Neural cell (in vitro differentiated cells): ENCODE measurements around the gene ELK4.

ENCODE experiments used
- CTCF ChIP-seq: fragments of 450-650 bp; IDR thresholded peaks from 2 replicates; pipeline ENCODE4 v1.5.1; 2014; ENCODE audit warnings: antibody characterized with exemption, mild to moderate bottlenecking, moderate library complexity; ENCODE audit not compliant: poor library complexity, severe bottlenecking
- REST ChIP-seq: IDR thresholded peaks from 2 replicates; pipeline ENCODE4 v1.6.1; 2012; ENCODE audit warnings: borderline replicate concordance

DNA sequence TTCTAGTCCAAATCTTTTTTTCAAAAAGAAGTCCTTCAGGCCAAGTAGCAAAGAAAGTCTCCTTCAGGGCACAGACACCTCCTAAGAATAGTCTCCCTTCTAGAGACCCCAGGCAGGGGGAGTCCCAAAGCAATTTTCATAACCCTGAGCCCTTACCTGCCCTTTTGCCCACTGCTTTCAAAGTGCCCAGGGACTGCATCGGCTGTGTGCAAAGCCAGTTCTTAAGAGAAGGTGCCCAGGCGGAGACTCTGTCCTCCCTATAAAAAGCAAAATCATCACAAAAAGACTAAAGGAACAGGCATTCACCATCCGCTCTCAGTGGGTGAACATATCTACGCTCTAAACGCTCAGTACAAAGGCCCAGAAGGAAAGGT lies 32.2 kb downstream of the ELK4 start:
- TF ChIP-seq REST (no peak), CTCF (no peak)
